ENCODE data around the gene RAB3D.

GRCh38 chr19:11355160-11356073 lies 16.0 kb upstream of the RAB3D start, which contains the start of gene PLPPR2:
- TF ChIP-seq YY1 (IDR thresholded peaks at IDR 0.05), result no peak
- TF ChIP-seq, protein P1, sequence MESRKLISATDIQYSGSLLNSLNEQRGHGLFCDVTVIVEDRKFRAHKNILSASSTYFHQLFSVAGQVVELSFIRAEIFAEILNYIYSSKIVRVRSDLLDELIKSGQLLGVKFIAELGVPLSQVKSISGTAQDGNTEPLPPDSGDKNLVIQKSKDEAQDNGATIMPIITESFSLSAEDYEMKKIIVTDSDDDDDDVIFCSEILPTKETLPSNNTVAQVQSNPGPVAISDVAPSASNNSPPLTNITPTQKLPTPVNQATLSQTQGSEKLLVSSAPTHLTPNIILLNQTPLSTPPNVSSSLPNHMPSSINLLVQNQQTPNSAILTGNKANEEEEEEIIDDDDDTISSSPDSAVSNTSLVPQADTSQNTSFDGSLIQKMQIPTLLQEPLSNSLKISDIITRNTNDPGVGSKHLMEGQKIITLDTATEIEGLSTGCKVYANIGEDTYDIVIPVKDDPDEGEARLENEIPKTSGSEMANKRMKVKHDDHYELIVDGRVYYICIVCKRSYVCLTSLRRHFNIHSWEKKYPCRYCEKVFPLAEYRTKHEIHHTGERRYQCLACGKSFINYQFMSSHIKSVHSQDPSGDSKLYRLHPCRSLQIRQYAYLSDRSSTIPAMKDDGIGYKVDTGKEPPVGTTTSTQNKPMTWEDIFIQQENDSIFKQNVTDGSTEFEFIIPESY (IDR thresholded peaks at IDR 0.05), result no peak
- TF ChIP-seq, protein P2, sequence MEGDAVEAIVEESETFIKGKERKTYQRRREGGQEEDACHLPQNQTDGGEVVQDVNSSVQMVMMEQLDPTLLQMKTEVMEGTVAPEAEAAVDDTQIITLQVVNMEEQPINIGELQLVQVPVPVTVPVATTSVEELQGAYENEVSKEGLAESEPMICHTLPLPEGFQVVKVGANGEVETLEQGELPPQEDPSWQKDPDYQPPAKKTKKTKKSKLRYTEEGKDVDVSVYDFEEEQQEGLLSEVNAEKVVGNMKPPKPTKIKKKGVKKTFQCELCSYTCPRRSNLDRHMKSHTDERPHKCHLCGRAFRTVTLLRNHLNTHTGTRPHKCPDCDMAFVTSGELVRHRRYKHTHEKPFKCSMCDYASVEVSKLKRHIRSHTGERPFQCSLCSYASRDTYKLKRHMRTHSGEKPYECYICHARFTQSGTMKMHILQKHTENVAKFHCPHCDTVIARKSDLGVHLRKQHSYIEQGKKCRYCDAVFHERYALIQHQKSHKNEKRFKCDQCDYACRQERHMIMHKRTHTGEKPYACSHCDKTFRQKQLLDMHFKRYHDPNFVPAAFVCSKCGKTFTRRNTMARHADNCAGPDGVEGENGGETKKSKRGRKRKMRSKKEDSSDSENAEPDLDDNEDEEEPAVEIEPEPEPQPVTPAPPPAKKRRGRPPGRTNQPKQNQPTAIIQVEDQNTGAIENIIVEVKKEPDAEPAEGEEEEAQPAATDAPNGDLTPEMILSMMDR (IDR thresholded peaks at IDR 0.05; ENCODE audit: low read depth, low read length, missing input control), result no peak

All from liver (tissue), 2 donors.